ENCODE measurements around the gene FERMT3. TPM values are rescaled to one million over a fixed set of nuclear protein-coding genes. Genes with fewer than 3 reads are reported as not detected.

Gene FERMT3
- total RNA-seq, 2 experiments from 2014 or later, result 55.8 to 61.1 TPM

DNA sequence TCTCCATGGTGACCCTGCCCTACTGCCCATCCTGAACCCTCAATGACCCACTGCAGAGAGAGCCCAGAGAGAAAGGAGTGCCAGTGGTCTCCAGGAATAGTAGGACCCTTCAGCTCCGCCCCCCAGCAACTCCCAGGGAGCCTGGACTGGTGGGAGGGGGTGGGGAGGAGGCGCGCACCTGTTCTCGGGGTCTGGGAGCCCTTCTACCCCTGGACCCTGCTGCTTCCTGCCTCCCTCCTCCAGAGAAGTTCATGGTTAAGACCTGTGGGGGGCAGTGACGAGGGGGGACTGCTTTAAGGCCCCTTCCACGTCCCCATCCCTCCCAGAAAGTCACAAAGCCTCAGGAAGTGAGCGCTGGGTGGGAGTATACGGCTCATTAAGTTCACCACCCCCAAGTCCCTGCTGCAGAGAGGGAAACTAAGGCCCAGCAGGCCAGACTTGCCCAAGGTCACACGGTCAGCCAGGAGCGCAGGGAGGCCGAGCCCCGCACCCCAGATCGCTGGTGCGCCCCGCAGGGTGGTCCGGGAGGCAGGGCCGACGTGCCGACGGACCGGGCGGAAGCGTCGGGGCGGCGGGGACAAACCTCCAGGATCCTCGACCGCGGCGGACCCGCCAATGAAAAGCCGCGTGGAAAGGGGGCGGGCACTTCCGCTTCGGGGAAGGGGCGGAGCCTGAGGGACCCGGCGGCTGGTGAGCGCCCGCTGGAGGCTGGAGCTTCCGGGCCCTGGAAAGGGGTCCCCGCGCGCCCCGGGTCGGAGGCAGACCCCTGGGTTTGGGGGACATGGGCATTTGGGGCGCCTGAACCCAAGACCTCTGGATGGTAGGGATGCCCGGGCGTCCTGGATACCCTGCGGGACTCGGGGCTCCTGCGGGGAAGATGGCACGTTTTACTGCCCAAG lies 19.3 kb downstream of the FERMT3 start, which contains the start of the genes NUDT22 and TRPT1:
Gene NUDT22 (plus strand): TSS at position 667 of the 899 bp plus-strand sequence. CDS start 379 bp downstream, outside the sequence.
Gene TRPT1 (minus strand): TSS at position 579 of the 899 bp plus-strand sequence. CDS start 326 bp downstream, at position 253.
- TF ChIP-seq, protein P1, sequence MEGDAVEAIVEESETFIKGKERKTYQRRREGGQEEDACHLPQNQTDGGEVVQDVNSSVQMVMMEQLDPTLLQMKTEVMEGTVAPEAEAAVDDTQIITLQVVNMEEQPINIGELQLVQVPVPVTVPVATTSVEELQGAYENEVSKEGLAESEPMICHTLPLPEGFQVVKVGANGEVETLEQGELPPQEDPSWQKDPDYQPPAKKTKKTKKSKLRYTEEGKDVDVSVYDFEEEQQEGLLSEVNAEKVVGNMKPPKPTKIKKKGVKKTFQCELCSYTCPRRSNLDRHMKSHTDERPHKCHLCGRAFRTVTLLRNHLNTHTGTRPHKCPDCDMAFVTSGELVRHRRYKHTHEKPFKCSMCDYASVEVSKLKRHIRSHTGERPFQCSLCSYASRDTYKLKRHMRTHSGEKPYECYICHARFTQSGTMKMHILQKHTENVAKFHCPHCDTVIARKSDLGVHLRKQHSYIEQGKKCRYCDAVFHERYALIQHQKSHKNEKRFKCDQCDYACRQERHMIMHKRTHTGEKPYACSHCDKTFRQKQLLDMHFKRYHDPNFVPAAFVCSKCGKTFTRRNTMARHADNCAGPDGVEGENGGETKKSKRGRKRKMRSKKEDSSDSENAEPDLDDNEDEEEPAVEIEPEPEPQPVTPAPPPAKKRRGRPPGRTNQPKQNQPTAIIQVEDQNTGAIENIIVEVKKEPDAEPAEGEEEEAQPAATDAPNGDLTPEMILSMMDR (IDR thresholded peaks at IDR 0.05), result peak; percentile 7
- Mint-ChIP-seq H3K36me3 (ENCODE audit: low read depth) (peaks cover 6% of the 10 kb centered on the region), H3K4me1 (ENCODE audit: low read depth) (peaks cover 39% of the 10 kb centered on the region)

GRCh38 chr11:64226507-64227051 lies 20.1 kb downstream of the FERMT3 start:
- Mint-ChIP-seq H3K4me3 (peak overlapping the region; percentile 97), H3K27ac (peak overlapping the region; percentile 80), H3K4me1 (ENCODE audit: low read depth) (peaks cover 42% of the 10 kb centered on the region), H3K36me3 (ENCODE audit: low read depth) (no peaks in the 10 kb centered on the region), H3K27me3 (no peaks in the 10 kb centered on the region), H3K9me3 (no peaks in the 10 kb centered on the region)
- Histone ChIP-seq H3K27me3 (ENCODE audit: control insufficient read depth in 1 of 2, insufficient read depth in 2 of 2, low read length in 2 of 2) (no peaks in the 10 kb centered on the region), H3K27ac (ENCODE audit: low read depth in 1 of 2, low read length in 2 of 2) (peak overlapping the region; percentile 77 to 87), H3K9me3 (ENCODE audit: control insufficient read depth in 1 of 2, insufficient read depth in 1 of 2, low read length in 2 of 2) (no peaks in the 10 kb centered on the region), H3K4me3 (ENCODE audit: low read length) (peak overlapping the region; percentile 99), H3K4me1 (ENCODE audit: insufficient read depth, low read length) (peaks cover 64% of the 10 kb centered on the region), H3K36me3 (ENCODE audit: insufficient read depth, low read length) (peaks cover 20% of the 10 kb centered on the region)
- ChIA-PET POLR2A (interaction anchor here (1.0 to 6.3 kb wide), 17 partner anchors 9 to 1394 kb away, joined by 3 to 116 read pairs (median 7); partner anchors contain the start of genes BAD, CCDC88B, FERMT3 and FKBP2), CTCF (interaction anchor here (0.9 to 3.4 kb wide), 10 partner anchors 10 to 78 kb away, joined by 3 to 15 read pairs (median 4); partner anchors contain the start of genes ESRRA, FERMT3, PLCB3 and PPP1R14B)
- DNase-seq (peak in 11 of 14 experiments; percentile 27 to 77 (median 51)), ATAC-seq (ENCODE audit: poor library complexity) (peak; percentile 18)
- TF ChIP-seq, protein P1 (IDR thresholded peaks at IDR 0.05), result no peak
- intact Hi-C loops (cut with DNase I, micrococcal nuclease), result loop anchor here (1.0 to 2.0 kb wide), 3 partner anchors 14 to 40 kb away; partner anchors contain the start of genes FERMT3 (in 1 of the 2), FKBP2 (in 1 of the 2) and STIP1 (in 1 of the 2)

More for the DNA sequence above, 19.3 kb downstream of the FERMT3 start, which contains the start of the genes NUDT22 and TRPT1:
- intact Hi-C loops (cut with DNase I, micrococcal nuclease), result loop anchor here (1.0 to 2.0 kb wide), 4 partner anchors 15 to 40 kb away; partner anchors contain the start of genes FERMT3 (in 2 of the 2), FKBP2 (in 1 of the 2) and STIP1 (in 1 of the 2)
- Histone ChIP-seq H3K9me3 (ENCODE audit: control insufficient read depth in 1 of 2, insufficient read depth in 1 of 2, low read length in 2 of 2) (no peaks in the 10 kb centered on the region), H3K27me3 (ENCODE audit: control insufficient read depth in 1 of 2, insufficient read depth in 2 of 2, low read length in 2 of 2) (no peaks in the 10 kb centered on the region), H3K4me1 (ENCODE audit: insufficient read depth, low read length) (peaks cover 57% of the 10 kb centered on the region), H3K36me3 (ENCODE audit: insufficient read depth, low read length) (peaks cover 24% of the 10 kb centered on the region), H3K4me3 (ENCODE audit: low read length) (peak within 1 kb of the TSS; percentile 99), H3K27ac (ENCODE audit: low read depth in 1 of 2, low read length in 2 of 2) (peak within 1 kb of the TSS; percentile 77 to 87)
- DNase-seq, result peak; percentile 79 to 96 (median 91)
- ChIA-PET POLR2A (interaction anchor here (1.0 to 6.3 kb wide), 17 partner anchors 9 to 1394 kb away, joined by 3 to 116 read pairs (median 7); partner anchors contain the start of genes BAD, CCDC88B, FERMT3 and FKBP2), CTCF (interaction anchor here (0.8 to 3.4 kb wide), 9 partner anchors 11 to 79 kb away, joined by 3 to 15 read pairs (median 5); partner anchors contain the start of genes ESRRA, FERMT3, PPP1R14B and STIP1)
- ATAC-seq (ENCODE audit: poor library complexity), result peak; percentile 67
- Mint-ChIP-seq H3K27ac (peak within 1 kb of the TSS; percentile 87), H3K27me3 (no peaks in the 10 kb centered on the region), H3K4me3 (peak within 1 kb of the TSS; percentile 97), H3K9me3 (no peaks in the 10 kb centered on the region)

Data from CD4-positive, alpha-beta T cell (primary cell).